D721Med (cell line): ENCODE data around the gene SEC16A.

Experiments used
- DNase-seq: peaks from one replicate; pipeline ENCODE4 v3.0.0; 2011; ENCODE audit warnings: low spot score; ENCODE audit not compliant: insufficient read length
- FAIRE-seq: peaks from 2 replicates; lab custom pipeline; 2011; peaks lifted over from hg19 to GRCh38; lab: Jason Lieb, UNC
- CTCF ChIP-seq: IDR thresholded peaks from 2 replicates; pipeline ENCODE4 v1.5.1; 2012; ENCODE audit warnings: mild to moderate bottlenecking, control low read depth; ENCODE audit not compliant: insufficient read depth; ENCODE audit errors: missing control alignments

The SEC16A gene

GRCh38 chr9:136394312-136395019 is 88.4 kb downstream of the SEC16A start:
- no peak for TF ChIP-seq CTCF
- no peak for FAIRE-seq
- DNase-seq: no peak

- no peak for TF ChIP-seq CTCF
- FAIRE-seq (no peak), DNase-seq (no peak)
These were observed 89.3 kb downstream of the SEC16A start for GRCh38 chr9:136393531-136393930.

- no peak for DNase-seq
- no peak for FAIRE-seq
- no peak for TF ChIP-seq CTCF
These were observed 90.0 kb downstream of the SEC16A start for GRCh38 chr9:136392538-136393449.

GRCh38 chr9:136391737-136392537 is 90.9 kb downstream of the SEC16A start:
- FAIRE-seq: no peak
- TF ChIP-seq CTCF: no peak
- no peak for DNase-seq
